SHP77 treated with DMSO at 0.1 percent for 48 hours (cell line): ENCODE results near the gene SLC28A2.
A peak's percentile ranks its signal among the peaks of the same experiment; 100 is the strongest.
"Not testable (repeated sequence)": the region's sequence is repeated elsewhere in the genome, so short reads cannot be mapped to it uniquely, and the experiment has no call there.

ENCODE experiments used
- DNase-seq: peaks from one replicate; lab custom pipeline; 2025; lab: John Stamatoyannopoulos, UW

SLC28A2 gene, protein sequence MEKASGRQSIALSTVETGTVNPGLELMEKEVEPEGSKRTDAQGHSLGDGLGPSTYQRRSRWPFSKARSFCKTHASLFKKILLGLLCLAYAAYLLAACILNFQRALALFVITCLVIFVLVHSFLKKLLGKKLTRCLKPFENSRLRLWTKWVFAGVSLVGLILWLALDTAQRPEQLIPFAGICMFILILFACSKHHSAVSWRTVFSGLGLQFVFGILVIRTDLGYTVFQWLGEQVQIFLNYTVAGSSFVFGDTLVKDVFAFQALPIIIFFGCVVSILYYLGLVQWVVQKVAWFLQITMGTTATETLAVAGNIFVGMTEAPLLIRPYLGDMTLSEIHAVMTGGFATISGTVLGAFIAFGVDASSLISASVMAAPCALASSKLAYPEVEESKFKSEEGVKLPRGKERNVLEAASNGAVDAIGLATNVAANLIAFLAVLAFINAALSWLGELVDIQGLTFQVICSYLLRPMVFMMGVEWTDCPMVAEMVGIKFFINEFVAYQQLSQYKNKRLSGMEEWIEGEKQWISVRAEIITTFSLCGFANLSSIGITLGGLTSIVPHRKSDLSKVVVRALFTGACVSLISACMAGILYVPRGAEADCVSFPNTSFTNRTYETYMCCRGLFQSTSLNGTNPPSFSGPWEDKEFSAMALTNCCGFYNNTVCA

DNA sequence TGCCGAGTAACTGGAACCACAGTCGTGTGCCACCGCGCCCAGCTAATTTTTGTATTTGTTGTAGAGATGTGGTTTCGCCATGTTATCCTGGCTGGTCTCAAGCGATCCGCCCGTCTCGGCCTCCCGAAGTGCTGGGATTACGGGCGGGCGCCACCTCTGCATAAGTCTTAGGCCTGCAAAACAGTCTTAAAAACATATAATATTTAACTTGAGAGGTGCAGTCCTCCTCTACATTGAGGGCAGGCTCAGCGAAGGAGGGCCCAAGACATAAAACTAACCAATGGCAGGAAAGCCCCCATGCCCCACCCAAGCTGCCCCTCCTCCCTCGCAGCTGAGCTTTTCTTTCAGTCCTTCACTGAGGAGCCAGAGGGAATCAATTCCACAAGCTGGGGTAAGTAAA, at the start of gene SLC28A2:
TSS of gene SLC28A2 (plus strand) at position 347 of the 400 bp plus-strand sequence. CDS start 982 bp downstream, outside the sequence.
- DNase-seq, result no peak

DNA sequence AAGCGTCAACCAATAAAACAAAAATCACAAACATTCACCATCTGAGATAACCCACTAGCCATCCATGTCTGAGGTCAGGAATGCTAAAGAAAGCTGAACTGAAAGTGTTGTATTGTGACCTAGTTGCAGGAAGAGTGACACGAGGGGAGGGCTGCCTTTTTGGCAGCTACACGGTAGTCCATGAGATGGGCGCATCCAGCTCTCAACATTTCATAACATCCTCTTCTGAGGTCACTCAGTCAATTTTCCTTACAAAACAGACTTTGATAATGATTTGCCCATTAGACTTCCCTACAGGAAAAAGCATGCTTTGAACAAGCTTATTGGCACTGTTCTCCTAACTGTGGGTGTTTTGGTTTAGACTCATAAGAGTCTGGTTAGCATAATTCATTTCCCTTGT, 48.9 kb upstream of the SLC28A2 start:
- no peak for DNase-seq

DNA sequence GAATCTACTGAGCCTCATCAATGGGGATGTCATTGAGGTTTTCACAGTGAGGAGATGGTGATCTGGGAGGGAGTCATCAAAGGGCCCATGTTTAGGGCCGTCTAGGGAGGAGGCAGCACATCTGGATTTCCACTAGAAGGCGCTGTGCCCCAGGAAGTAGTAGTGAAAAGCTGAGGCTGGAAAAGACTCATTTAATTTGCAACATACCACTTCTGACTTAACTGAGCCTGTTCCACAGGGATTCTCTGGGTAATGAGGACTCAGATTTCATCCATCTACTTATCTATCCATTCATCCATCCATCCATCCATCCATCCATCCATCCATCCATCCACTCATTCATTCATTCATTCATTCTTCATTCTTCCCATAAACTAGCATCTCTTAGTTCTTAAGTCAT, 46.8 kb upstream of the SLC28A2 start:
- peak; percentile 42 for DNase-seq

DNA sequence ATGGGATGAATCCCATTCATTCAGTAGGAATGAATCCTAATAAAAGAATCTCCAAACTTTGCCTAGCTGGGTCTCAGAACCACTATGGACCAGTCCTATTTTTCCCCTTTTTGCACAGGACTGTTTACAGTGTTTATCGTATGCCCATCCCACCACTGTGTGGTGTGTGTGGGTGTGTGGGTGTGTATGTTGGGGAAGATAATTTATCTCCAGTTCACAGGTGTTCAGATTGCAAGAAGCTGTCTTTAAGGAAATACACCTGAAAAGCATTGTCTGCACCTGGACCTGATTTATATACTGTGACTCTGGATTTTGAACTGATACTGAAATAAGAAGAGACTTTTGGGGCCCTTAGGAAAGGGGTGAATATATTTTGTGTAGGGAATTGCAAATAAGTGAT, 39.5 kb upstream of the SLC28A2 start:
- no peak for DNase-seq

DNA sequence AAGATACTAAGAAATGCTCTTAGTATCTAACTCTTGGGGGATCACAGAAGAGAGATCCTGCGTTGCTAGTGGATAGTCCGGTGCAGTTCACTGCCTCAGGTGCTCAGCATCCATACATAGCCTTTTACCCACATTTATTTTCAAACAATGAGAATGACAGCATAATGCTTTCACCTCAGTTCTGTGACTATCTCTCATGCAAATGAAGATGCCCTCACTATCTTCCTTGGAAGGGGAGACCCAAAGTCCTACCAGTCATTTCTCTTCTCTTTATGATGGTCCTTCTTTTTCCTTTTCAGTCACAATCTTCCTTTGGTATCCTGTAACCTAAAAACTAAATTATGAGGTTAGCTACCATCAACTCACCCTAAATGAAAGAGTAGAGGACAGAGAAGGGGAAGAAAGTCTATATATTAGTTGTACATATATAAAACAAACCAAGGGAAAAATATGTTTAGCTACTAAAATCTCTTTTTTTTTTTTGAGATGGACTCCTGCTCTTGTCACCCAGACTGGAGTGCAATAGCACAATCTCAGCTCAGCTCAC, 30.9 kb upstream of the SLC28A2 start:
- DNase-seq, result no peak

DNA sequence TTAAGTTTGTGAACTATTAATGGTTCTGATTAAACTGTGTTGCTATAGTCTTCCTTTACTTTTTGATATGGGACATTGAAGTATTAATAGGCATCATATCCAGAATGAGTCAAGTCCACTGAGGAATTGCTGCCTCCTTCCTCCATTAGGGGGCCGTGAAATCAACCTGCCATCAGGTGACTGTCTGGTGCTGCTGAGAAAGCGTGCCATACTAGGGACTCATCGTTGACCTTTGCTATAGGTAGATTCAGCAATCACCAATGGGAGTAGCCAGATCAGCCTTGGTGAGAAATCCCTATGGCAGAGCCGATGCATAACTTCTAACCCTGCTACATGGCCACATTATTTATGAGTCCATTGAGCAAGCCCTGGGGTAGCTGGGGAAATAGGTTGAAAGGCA, 30.1 kb upstream of the SLC28A2 start:
- no peak for DNase-seq

DNA sequence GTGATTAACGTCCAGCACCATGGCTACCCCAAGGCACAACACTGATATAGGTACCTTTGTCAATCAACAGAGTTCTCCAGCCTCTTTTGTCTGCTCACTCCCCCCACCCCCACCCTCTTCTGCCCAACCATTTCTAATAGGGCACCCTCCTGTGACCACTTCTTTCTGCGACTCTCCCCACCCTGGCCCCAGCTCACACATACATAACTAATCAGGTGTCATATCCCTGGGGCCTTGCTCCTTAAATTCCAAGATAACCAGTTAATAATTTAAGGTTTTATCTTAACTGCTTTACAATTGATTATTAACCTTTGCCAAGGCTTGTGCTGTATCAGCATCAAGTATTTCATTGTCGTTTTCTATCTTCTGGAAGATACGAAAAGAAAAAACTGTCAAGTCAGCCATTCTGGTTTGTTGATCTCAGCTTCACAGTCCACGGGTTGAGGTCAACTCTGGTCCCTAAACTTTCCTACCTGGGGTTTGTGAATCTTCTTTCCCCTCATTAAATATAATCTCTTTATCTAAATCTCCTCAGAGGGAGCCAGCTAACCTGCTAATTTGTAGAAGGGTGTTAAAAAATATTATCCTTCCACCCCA, 27.3 kb upstream of the SLC28A2 start:
- no peak for DNase-seq

DNA sequence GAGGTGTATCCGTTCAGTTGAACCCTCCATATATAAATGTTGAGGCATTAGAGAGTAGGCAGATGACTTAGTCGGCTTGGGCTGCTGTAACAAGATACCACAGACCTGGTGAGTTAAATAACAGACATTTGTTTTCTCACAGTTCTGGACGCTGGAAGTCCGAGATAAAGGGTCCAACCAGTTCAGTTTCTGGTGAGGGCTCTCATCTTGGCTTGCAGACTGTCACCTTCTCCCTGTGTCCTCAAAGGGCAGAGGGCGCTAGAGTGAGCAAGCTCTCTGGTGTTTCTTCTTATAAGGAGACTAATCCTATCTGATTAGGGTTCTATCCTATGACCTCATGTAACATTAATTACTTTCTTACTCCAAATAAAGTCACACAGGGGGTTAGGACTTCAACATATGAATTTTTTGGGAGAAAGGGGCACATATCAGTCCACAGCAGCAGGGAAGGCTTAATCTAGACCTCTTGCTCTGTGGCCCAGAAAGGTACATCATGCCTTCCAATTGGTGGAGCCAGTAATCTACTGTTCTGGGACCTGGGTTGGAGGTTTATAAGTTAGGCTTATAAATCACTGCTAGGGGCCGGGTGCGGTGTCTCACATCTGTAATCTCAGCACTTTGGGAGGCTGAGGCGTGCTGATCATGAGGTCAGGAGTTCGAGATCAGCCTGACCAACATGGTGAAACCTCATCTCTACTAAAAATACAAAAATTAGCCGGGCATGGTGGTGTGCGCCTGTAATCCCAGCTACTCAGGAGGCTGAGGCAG, 26.3 kb upstream of the SLC28A2 start:
- no peak for DNase-seq

DNA sequence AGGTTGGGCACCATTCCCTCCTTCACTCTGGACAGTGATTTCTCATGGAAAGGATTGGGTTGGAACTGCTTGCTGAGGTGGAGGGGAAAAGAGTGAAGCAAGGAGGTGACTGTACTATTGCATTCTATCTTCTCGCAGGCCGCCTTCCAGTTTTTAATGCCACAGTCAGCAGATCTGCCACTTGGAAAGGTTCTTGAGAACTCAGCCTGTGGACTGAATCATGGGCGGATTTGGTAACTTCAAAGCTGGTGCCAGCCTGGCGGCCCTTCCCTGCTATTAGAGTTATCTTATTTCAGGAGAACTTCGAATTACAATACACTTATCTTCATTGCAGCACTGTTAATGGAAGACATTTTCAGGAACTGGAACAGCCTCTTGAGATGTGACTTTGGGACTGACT, 23.1 kb upstream of the SLC28A2 start:
- DNase-seq, result no peak

DNA sequence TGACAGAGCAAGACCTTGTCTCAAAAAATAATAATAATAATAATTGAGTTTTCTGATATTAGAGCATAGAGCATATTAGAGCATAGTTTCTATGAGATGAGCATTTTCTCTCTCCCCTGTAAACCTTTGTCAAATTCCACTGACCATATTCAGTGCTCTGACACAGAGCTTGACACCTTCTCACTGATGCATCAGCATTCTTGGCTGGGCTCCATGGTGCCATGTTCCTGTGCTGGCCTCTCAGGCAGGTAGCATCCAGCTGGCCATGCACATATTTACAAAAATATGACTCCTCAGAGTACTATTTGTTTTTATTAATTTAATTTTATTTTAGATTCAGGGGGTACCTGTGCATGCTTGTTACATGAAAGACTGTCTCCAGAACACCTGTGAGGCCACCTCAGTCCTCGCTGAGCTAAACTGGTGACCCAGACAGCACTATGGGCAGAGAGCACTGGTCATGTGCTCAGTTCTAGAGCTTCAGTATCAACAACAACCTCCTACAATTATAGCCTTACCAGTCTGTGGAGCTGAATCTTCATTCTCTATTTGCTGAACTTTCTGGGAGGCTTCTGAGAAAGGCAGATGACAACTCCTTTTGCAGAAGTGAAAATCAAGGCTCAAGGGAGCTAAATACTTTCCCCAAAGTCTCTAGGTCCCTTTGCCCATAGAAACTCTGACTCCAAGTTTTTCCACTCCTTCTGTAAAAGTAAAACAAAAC, 21.6 kb upstream of the SLC28A2 start:
- DNase-seq, result no peak

DNA sequence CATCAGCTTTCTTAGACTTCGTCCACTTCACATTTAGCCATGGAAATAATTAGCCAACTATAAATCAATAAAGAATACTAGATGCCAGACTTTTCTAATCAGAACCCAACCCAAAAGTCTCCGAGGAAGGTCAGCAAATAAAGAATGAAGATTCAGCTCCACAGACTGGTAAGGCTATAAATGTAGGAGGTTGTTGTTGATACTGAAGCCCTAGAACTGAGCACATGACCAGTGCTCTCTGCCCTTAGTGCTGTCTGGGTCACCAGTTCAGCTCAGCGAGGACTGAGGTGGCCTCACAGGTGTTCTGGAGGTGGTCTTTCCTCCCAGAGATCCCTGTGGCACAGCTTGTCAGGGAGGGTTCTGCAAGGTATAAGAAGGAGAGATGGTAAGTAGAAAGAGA, 20.9 kb upstream of the SLC28A2 start:
- no peak for DNase-seq

DNA sequence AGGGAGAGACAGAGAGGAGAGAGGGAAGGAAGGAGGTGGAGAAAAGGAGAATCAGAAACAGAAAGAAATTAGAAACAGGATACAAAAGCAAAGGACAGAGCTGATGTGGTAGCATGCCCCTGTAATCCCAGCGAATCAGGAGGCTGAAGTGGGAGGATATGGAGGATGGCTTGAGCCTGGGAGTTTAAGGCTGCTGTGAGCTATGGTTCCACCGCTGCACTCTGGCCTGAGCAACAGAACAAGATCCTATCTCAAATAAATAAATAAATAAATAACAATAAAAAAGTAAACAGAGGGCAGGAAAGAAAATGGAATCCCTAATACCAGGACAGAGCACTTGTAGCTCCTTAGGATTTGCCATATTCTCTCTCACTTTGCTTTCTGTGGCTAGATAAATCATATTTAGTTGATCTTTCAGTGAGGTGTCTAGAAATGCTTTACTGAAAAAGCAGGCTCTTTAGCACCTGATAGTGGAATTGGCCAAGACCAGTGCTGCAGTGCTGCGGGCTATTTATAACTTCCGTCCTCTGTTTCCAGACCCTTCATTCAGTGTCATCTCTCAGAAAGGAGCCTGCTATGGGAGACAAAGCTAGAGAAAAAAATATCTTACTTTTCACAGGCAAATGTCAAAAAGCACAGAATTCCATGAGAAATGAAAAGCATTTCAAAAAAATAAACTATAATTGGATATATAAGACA, 20.0 kb upstream of the SLC28A2 start:
- DNase-seq, result no peak

DNA sequence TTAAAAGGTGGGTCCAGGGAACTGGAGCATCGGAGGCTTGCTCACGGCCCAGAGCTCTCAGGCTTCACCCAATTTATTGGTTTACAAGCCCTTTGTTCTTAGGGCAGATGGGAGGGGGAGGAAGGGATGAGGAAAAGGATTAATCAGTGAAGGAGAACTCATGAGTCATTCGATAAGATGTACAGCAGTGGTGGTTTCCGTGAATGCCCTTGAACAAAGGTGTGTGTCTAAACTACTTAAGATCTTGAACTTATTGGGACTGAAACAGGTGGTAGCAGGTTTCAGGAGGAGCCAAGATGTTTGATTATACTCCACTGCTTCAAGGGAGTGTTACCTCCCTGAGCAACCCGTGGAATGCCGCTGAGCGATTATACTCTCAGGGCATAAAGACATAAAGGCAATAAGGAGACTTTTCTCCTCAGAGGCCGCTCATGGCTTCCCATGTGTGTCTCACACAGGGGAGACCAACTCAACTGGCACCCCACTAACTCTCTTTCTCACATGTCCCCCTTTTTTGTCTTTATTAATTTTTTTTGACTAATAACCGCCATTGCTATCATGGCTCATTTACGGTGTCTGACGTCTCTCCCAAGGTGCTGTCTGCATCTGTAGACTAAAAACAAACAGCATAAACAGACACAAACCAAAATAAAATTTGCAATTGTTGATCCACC, 17.3 kb upstream of the SLC28A2 start:
- DNase-seq, result no peak

DNA sequence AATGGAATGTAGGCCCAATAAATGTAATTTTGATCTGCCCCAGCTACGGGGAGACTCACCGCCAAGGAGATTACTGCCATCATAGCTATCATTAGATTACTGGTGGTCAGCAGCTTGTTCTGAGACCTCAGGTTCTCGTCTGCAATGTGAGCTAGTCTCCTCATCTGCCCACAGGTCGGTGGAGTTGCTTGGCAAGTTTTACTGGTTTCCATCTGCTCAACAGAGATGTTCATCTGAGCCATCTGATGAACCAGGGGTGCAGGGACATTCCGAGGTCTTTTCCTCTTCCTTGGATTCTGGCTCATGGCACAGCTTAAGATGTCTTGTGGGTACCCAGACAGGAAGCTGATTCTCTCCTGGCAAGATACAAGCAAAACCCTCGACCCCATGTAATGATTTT, 15.2 kb upstream of the SLC28A2 start:
- not testable (repeated sequence) for DNase-seq

DNA sequence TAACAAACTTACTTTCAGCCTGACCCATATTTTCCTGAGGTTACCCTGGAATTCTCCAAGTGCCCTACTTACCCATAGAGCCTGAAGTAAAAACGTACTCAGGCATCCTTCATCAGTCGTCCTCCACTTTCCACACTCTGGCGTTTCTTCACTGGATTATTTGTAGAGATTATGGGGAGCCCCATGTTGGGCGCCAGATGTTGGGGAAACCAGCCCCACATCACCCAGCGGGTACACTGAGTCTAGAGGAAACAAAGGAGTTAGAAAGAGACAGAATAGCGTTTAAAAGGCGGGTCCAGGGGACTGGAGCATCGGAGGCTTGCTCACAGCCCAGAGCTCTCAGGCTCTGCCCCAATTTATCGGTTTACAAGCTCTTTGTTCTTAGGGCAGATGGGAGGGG, 9.7 kb upstream of the SLC28A2 start:
- DNase-seq, result no peak

DNA sequence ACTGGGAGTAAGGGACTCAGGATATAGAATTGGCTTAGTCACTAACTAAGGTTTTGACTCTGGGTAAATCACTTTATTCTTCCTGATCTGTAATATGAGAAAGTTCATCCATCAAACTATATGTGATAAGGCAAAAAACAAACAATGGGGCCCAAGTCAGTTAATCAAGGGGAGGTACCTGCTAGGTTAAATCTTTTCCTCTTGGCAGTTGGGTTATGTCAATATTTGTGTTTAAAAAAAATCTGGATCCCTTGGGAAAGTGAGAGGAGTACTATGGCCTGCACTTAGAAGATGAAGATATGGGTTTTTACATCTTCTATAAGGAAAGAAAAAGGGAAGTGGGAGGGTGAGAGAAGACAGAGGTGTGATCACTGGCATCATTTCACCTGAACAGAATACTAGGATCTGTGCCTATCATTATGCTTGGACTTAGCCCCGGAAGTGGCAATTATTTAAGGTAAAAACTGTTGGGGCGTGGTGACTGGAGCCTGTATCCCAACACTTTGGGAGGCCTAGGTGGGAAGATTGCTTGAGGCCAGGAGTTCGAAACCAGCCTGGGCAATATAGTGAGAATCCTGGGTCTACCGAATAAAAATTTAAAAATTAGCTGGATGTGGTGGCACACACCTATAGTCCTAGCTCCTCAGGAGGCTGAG, 2.8 kb upstream of the SLC28A2 start:
- no peak for DNase-seq

DNA sequence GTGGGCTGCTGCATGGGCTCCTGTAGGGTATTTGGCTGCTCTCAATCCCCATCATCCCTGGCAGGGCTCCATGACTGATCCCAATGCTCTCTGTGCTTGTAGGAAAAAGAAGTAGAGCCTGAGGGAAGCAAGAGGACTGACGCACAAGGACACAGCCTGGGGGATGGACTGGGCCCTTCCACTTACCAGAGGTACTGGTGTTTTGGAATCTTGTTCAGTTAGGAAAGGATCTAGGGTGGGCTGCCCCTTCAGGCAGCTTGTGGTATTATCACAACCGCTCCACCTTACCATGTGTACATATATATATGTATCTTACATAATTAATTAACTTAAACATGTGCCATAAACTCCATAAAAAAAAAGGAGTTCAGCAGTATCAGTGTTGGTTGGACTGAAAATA, 1.3 kb downstream of the SLC28A2 start:
- DNase-seq, result no peak

DNA sequence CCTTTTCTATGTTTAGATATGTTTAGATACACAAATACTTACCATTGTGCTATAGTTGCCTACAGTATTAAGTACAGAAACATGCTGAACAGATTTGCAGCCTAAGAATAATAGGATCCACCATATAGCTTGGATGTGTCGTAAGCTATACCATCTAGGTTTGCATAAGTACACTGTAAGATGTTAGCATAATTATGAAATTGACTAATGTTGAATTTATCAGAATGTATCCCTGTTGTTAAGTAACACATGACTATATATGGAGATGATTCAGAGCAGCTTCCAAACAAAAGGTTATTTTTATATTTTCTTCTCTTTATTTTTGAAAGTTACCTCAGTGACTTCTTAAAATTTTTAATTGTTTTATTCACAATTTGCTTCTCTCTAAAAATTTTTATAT, 2.4 kb downstream of the SLC28A2 start:
- DNase-seq, result no peak

DNA sequence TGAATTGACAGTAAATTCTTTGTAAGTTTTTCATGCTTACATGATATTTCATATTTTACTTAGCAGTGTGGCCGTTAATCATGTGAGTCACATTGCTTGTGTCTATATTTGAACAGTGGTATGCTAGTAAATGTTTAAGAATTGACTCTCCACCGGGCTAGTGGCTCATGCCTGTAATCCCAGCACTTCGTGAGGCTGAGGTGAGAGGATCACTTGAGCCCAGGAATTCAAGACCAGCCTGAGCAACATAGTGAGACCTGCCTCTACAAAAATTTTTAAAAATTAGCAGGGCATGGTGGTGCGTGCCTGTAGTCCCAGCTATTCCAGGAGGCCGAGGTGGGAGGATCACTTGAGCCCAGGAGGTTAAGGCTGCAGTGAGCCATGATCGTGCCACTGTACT, 2.8 kb downstream of the SLC28A2 start:
- not testable (repeated sequence) for DNase-seq

DNA sequence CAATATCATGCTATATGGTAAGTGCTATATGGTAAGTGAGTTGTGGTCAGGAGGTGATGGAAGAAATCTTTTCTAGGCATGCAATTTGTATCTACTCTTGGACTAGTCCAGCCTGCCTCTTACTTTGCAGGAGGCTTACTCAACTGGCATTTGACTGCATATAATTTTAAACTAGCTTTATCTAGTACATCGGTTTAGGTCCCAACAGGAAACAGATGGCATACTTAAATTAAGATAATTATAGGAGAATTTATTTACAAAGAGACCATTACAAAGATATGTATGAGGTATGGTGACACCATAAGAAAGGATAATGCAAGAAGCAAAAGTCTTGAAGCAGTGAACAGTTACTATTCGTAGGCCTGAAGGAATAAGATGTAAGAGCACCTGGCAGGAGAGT, 7.8 kb downstream of the SLC28A2 start:
- no peak for DNase-seq
